Measurements from ENCODE around the gene SLC10A3. TPM values are rescaled to one million over a fixed set of nuclear protein-coding genes. Genes with fewer than 3 reads are reported as not detected.
A peak's percentile ranks its signal among the peaks of the same experiment; 100 is the strongest.

Gene SLC10A3
- total and polyA plus RNA-seq, 10 of the 15 experiments (the other 5 are each of a cell fraction or from before 2014, with no cell fraction given): 1.7 to 23.5 (median 11.0) TPM

- no peak for FAIRE-seq
- TSS peak; percentile 81 for BruUV-seq (replicated peaks)
- in situ Hi-C loops (cut with MboI): no loop called here
- WGBS (ENCODE audit: insufficient coverage, insufficient replicate concordance, low lambda C conversion rate, missing lambda C conversion rate): 34% methylated on average over 15 of the region's 19 CpGs
- H3K27ac ChIP-seq (ENCODE audit: control insufficient read depth, insufficient read depth): peak overlapping the region; percentile 76
- no peak for TF ChIP-seq STAT3 (IDR thresholded peaks at IDR 0.05; ENCODE audit: low read depth, low read length)
- no peak for TF ChIP-seq PBX3 (IDR thresholded peaks at IDR 0.05; ENCODE audit: insufficient replicate concordance, low read depth, low read length)
- TF ChIP-seq PML (IDR thresholded peaks at IDR 0.05; ENCODE audit: low read length): no peak
- no peak for TF ChIP-seq NFIC (IDR thresholded peaks at IDR 0.05; ENCODE audit: low read depth, low read length)
- TF ChIP-seq EZH2 (IDR thresholded peaks at IDR 0.05; ENCODE audit: borderline replicate concordance, control insufficient read depth, low read depth, low read length): no peak
- no peak for TF ChIP-seq ZBTB33 (IDR thresholded peaks at IDR 0.05)
- no peak for TF ChIP-seq CBX3 (IDR thresholded peaks at IDR 0.05; ENCODE audit: borderline replicate concordance, low read depth)
- no peak for TF ChIP-seq E2F8 (IDR thresholded peaks at IDR 0.05; ENCODE audit: low read depth, partially characterized antibody)
- no peak for TF ChIP-seq DPF2 (IDR thresholded peaks at IDR 0.05)
- TF ChIP-seq IKZF1 (conservative IDR thresholded peaks at IDR 0.05): no peak
- POLR2A ChIA-PET: interaction anchor here (0.7 to 3.3 kb wide), 17 partner anchors 9 to 121 kb away, joined by 3 to 14 read pairs (median 4); partner anchors contain the start of genes EMD, FAM3A and RPL10
- H3K9me3 ChIP-seq (replicated peaks; ENCODE audit: control insufficient read depth, insufficient read depth, low read length): no peaks in the 10 kb centered on the region; the same call in 2 of the 3 replicates
- H3K9ac ChIP-seq (ENCODE audit: control insufficient read depth, insufficient read depth, low read length): peak overlapping the region; percentile 80
- peak overlapping the region; percentile 74 for H3K4me3 ChIP-seq
- no peaks in the 10 kb centered on the region for H3K27me3 ChIP-seq (replicated peaks in 1 of 2; ENCODE audit: control insufficient read depth in 2 of 2, insufficient read depth in 2 of 2, low read length in 1 of 2)
- RAD21 ChIA-PET (ENCODE audit: unreplicated experiment): interaction anchor here (0.6 to 1.9 kb wide), 10 partner anchors 11 to 116 kb away, joined by 3 to 7 read pairs (median 4); partner anchors contain the start of genes FAM3A, LAGE3 and RPL10
- DNase-seq (ENCODE audit: low read depth, low spot score): no peak
- intact Hi-C loops (cut with micrococcal nuclease; ENCODE audit: unreplicated experiment): loop anchor here (1.0 kb wide), 1 partner anchor 37 kb away; no protein-coding TSS in a partner anchor
- H3K4me1 ChIP-seq (ENCODE audit: control insufficient read depth, insufficient read depth, low read length): peaks cover 6% of the 10 kb centered on the region; the same call in 1 of the 2 replicates
- H4K20me1 ChIP-seq (ENCODE audit: control insufficient read depth, insufficient read depth): no peaks in the 10 kb centered on the region
- H3K36me3 ChIP-seq (ENCODE audit: control insufficient read depth in 2 of 2, insufficient read depth in 2 of 2, low read length in 1 of 2): peaks cover 0 to 2% of the 10 kb centered on the region in 2 experiments; a peak in 1 of 4 replicates
- peak overlapping the region; percentile 84 for H3K4me2 ChIP-seq (ENCODE audit: control insufficient read depth, insufficient read depth)
- H2AFZ ChIP-seq (ENCODE audit: control insufficient read depth, low read depth, low read length): peak overlapping the region; percentile 55
- peaks cover 16% of the 10 kb centered on the region for H3K79me2 ChIP-seq (ENCODE audit: control insufficient read depth, insufficient read depth, low read length)
- CTCF ChIA-PET: interaction anchor here (0.6 to 2.4 kb wide), 4 partner anchors 9 to 110 kb away, joined by 3 to 13 read pairs (median 4); no protein-coding TSS in a partner anchor
- SMC1A ChIA-PET (ENCODE audit: uncharacterized antibody, unreplicated experiment): interaction anchor here (0.9 to 2.2 kb wide), 4 partner anchors 10 to 62 kb away, joined by 3 to 7 read pairs (median 4); partner anchors contain the start of genes ATP6AP1 and FAM3A
- ATAC-seq: peak; percentile 35
Measured at GRCh38 chrX:154490021-154490413, 412 bp downstream of the SLC10A3 start.

All from GM12878 (cell line).